HG02970 (cell line): ENCODE data around the gene FAM53B.
"Not testable (repeated sequence)": the region's sequence is repeated elsewhere in the genome, so short reads cannot be mapped to it uniquely, and the experiment has no call there.

ENCODE experiments used
- ATAC-seq: cut with Tn5 transposase; IDR thresholded peaks from one replicate; pipeline ENCODE4 v1.9.1; 2021; ENCODE audit warnings: mild to moderate bottlenecking, moderate library complexity, moderate number of reproducible peaks; ENCODE audit not compliant: unreplicated experiment, low FRiP score

The FAM53B gene, protein sequence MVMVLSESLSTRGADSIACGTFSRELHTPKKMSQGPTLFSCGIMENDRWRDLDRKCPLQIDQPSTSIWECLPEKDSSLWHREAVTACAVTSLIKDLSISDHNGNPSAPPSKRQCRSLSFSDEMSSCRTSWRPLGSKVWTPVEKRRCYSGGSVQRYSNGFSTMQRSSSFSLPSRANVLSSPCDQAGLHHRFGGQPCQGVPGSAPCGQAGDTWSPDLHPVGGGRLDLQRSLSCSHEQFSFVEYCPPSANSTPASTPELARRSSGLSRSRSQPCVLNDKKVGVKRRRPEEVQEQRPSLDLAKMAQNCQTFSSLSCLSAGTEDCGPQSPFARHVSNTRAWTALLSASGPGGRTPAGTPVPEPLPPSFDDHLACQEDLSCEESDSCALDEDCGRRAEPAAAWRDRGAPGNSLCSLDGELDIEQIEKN

DNA sequence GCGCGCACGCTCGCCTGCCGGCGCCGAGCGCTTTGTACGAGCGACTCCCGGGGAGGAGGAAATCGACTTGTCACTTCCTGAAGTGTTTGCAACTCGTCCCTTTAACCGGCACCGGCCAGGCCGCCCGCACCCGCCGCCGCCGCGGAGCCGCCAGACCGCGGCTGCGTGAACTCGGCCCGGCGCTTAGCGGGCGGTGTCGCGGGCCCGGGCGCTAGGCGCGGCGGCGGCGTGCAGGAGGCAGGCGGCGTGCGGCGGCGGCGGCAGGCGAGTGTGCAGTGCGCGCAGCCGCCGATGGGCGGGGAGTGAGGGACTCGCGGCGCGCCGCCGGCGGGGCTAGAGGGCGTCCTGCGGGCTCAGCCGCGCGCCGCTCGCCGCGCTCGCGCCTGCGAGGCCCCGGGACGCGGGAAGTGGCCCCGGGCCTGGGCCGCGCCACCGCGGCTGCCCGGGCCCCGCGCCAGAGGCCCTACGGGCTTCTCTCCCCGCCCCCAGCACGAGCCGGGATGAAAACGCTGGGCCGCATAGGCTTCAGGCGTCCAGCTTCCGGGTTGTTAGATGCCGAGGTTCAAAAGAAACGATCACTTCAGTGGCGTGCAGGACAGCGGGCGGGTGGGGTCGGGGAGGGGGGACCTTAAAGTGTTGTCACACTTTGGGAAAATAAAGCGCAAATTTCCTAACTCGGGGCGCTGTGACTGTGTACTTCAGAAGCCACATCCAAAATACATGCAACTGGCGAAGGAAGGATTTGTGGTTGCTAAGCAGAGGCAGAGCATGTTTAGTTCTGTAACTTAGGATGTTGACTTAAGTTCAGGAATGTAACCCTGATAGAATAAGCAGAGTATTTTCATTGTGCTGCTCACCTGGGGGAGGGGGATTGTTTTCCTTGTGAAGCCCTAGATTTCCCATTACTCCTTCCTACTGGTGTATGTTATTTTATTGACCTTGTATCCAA is at the start of gene FAM53B:
TSS of gene FAM53B (minus strand) at position 277 of the 949 bp plus-strand sequence. CDS start 37,665 bp downstream, outside the sequence.
- ATAC-seq = peak; percentile 65

DNA sequence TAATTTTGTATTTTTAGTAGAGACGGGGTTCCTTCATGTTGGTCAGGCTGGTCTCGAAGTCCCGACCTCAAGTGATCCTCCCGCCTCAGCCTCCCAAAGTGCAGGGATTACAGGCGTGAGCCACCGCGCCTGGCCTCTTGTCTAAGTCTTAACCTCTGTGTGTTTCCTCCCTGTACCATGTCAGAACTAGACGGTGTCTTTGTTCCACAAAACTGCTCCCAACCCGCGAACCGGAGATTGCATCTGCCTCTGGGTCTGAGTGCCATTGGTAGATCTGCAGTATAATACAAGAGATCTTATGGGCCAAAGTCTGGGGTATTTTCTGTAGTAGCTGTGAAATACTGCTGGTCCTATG is 48.8 kb upstream of the FAM53B start:
- ATAC-seq = no peak

DNA sequence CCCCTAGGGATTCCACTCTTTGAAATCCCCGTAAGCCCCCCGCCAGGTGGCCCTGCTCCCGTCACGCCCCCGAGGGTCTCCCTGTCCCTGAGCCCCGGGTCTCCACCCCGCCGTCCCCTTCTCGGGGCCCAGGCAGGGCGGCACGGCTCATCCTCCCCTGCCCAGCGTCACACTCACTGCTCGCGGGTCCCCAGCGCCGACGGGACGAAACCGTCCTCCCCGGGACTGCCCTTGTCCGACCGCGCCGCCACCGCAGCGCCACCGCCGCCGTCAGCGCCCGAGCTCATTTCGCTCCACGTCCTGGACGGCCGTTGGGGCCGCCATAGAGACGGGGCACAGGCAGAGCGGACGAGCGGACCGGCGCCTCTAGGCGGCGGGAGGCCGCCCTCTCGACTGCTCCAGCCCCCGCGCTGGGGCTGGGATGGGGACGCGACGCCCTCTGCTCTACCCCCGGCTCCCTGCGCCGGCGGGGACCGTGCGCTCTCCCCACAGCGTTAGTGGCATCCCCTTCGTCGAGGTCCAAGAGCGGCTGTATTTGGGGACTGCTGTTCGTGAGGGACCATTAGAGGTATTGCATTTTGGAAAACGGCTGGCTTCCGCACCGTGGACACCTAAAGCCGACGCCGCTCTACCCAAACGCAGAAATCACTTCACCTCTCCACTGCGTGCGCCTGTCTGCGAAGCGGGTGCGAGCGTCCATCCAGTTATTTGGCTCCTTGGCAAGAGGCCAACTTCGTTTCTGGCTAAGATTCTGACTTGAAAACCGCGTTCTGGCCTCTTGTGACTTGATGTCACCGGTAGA is 47.6 kb upstream of the FAM53B start, which contains the start of gene EEF1AKMT2:
TSS of gene EEF1AKMT2 (minus strand) at position 341 of the 802 bp plus-strand sequence. CDS start at position 287, 54 bp downstream.
- ATAC-seq = peak; percentile 92

DNA sequence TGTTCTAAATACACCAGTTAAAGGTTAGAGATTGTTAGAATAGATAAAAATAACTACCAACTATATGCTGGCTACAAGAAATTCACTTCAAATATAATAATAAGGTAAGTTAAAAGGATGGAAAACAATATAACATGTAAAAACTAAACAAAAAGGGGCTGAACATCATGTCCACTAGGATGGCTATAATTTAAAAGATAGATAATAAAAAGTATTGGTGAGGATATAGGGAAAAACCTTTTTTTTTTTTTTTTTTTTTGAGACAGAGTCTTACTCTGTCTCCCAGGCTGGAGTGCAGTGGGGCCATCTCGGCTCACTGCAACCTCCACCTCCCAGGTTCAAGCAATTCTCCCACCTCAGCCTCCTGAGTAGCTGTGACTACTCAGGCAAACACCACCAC is 38.7 kb upstream of the FAM53B start:
- ATAC-seq = not testable (repeated sequence)

DNA sequence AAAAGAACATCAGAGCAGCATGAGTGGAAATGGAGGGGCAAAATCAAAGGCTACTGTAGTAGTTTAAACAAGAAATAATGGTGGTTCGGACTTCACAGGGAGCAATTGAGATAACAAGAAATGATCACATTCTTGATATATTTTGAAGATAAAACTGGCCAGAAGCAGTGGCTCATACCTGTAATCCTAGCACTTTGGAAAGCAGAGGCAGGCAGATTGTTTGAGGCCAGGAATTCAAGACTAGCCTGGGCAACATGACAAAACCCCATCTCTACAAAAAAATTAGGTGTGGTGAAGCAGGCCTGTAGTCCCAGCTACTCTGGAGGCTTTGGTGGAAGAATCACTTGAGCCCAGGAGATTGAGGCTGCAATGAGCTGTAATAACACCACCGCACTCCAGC is 24.6 kb upstream of the FAM53B start:
- ATAC-seq = no peak

DNA sequence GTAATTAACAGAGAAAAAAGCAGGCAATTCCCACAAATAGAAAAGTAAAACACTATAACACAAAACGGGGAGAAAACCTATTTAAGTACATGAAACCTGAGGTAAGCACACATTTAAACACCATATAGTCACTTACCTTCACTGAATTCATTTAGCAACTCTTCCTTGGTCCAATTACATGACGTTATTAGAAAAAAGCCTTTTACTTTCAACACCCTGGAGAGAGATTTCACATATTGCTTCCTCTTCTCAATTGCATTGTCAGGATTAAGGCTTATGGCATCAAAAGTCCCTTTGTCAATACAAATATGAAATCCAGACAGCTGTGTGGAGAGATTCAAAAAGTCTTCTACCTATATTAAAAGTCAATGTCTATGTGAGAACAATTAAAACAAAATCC is 21.1 kb upstream of the FAM53B start:
- ATAC-seq = no peak

DNA sequence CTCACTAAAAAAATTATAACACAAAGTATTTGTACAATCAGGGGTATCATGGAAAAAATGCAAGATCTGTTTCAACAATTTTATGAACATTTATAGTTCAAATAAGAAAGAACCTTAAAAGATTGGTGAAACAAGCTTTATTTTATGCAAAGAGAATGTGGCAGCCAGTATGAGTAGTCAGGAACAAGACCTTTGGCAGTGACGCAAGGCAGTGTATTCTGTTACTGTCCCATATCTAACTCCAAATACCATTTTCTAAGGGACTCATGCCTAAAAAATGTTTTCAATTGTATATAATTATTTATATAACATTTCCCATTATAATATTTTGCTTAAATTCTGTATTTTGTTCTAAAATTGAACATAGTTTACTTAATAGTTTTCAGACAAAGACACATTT is 19.1 kb upstream of the FAM53B start:
- ATAC-seq = no peak

DNA sequence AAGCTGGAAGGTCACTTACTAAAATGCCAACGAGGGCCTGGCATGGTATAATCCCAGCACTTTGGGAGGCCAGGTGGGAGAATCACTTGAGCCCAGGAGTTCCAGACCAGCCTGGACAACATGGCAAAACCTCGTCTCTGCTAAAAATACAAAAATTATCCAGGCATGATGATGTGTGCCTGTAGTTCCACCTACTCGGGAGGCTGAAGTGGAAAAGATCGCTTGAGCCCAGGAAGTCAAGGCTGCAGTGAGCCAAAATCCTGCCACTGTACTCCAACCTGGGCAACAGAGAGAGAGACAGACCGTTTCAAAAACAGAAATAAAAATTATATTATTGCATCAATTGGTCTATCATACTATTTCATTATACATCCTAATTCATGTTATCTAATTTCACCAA is 18.1 kb upstream of the FAM53B start:
- ATAC-seq = no peak

DNA sequence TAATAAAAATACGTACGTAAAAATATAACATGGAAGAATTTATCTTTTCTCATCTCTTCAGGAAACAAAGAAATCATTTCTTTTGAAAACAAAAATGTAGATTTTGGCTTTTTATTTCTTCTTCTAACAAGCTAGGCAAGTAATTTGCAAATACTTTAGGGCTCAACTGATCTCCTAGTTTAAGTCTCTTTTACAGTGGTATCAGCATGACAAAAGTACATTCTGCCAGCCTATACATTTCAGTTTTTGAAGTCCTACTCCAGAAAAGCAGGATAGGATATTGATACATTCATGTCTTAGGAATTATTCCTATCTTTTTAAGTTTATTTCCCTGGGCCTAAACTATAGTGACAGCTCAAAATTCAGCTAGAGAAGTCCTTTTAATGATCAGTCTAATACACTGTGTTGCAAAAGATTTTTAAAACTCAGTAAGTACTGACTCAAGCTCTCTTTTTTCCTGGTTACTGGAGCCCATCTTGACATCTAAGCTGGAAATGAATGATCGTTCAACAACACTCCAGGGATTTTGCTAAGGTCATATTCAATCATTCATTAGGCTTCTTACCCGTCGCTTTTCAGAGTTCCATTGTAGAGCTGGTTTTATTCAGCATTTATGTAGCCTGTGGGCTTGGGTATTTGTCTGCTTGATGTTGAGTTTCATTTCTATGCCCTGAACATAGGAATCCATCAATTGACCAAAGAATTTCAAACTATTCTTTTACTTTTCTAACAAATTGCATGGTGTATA is 12.2 kb upstream of the FAM53B start:
- no peak for ATAC-seq

DNA sequence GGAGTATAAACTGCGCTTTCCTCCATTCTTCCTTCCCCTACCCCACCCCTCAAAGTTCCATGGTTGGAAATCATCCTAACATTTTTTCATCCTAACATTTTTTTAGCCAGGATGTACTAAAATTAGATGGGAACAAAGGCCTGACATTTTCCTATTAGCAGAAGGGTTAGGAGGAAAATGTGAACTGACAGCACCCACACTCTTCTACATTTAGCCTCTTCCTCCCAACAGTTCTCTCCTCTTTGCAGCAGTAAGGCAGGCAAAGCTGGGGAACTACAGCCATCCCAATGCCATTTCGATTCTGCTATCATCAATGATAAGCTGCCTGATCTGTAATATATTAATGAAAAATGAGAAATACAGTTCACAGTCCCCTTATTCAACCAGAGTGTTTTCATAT is 11.4 kb upstream of the FAM53B start:
- no peak for ATAC-seq

DNA sequence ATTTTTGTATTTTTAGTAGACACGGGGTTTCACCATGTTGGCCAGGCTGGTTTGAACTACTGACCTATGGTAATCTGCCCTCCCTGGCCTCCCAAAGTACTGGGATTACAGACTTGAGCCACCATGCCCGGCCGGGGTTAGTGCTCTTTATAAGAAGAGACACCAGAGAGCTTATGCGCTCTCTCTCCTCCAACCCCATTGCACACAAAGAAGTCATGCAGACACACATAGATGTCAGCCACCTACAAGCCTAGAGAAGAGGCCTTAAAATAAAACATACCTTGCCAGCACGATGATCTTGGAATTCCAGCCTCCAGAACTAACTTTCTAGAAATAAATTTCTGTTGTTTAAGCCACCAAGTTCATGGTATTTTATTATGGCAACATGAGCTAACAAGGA is 10.0 kb upstream of the FAM53B start:
- no peak for ATAC-seq

DNA sequence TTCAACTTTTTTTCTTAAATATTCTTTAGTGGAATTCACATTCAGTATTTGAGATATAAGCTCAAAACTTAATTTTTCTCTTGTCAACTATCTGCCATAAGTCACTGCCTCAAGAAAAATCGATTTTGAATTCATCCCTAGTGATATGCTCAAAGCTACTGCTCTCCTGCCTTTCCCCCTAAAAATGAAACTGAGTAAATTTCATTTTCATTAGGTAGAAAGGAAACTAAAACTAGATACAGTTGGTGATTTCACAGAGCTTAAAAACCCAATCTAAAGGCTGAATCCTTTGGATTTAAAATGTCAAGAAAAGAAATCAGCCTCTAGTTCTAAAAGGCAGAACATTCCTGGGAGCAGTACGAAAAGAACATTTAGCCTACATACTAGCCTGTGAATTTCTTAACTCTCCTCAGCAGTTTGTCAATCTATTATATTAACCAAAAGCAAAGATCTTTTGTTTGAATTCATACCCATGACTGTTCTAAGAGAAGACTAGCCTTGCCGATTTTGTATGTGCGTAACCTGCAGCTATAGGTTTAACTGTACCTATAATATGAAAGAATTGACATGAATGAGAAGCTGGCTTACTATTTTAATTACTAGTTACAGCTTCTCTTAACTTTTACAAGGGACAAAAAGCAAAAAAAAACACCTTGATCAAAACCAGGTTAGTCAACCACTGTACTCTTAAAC is 4.9 kb upstream of the FAM53B start:
- ATAC-seq = no peak

DNA sequence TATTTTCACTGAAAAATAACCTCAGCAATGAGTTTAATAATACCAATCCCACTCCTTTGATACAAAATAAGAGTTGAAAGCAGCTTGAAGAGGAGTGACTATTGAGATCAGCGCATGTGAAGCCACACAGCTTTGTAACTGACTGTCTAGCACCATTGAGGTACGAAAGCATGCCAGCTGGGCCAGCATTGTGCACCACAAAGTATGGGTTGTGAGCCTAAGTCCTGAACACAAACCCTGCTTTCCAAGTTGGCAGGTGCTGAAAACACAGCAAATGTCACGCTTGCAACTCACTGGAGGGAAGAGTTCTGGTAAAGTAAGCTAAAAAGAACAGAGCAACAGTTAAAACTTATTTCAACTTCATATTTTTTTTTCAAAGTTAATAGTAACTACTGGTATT is 4.0 kb upstream of the FAM53B start:
- ATAC-seq = no peak

DNA sequence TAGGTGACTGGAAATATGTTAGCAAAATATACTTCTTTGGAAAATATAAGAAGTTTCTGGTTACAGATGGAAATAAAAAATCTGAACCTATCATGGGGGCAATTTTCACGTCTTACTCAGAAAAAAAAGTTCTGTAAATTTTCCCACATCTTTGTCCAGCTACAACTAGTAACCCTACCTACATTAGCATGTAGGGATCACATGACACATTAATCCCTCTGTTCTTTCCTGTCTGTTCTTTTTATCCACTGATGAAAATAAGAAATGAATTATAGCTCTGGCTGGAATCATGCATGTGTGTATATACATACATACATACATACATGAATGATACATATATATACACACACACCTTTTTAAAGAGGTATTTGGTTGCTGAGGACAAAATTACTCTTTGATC is 3.6 kb upstream of the FAM53B start:
- no peak for ATAC-seq

DNA sequence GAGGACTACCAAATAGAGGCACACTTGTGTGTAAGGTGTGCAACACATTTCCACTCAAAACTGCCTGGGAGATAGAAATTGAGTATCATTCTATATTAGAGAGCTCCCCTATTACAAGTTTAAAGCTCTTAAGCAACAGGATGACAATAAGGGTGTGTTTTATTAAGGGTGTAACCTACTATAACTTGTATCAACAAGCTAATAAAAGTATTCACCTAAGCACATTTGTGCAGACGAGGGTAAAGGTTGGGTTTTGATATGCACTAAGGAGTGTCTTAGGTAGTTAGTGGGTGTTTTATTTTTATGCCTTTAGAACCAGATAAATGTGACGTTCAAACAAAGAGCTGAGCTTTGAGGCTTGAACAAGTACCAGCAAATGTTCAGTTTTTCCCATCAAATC is 2.8 kb upstream of the FAM53B start:
- no peak for ATAC-seq

DNA sequence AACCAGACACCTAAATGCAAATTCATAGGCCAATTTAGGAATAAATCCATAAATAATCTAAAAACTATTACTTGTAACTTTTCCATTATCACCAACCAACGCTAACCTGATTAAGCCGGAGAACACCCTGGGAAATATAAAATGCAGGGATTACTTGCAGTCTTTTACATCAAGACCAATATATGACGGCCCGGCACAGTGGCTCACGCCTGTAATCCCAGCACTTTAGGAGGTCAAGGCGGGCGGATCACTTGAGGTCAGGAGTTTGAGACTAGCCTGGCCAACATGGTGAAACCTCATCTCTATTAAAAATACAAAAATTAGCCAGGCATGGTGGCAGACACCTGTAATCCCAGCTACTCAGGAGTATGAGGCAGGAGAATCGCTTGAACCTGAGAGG is 2.3 kb upstream of the FAM53B start:
- not testable (repeated sequence) for ATAC-seq

DNA sequence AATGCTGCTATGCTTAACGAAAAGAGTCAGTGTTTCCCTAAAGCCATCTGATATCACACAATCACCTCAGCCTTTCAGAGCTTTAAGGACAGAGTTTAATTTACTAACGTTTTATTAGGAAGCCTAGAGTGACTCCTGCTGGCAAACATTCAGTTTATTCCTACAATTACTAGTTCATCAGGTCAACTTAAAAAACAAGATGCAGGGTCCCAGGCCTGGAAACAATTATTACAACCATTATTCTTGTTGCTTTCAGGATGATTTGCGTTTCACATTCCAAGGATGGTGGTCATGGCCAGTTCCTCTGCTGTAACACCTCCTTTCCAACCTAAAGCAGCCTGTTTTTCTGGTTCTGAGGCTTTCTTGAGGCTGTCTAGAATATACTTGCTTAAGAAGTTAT is 1.5 kb upstream of the FAM53B start:
- ATAC-seq = no peak

DNA sequence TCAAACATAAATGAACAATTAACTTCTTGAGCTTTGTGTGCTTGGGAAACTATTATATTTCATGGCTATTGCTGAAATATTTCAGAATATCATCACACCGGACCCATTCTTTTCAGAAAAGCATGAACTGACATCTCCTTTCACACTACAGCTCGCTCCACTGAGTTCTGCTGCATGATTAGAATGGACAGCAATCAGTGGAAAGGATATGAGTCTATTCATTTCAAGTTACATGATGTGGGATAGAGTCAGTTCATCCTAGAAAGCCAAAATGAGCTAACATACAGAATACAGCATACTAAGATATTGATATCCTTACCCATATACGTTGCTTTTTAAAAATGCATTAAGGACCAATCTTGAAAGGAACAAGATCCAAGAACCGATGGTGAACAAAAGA is 1.1 kb upstream of the FAM53B start:
- ATAC-seq = no peak
